Erythroblast (primary cell): ENCODE measurements around the gene SLMAP.
"Not testable (repeated sequence)": the region's sequence is repeated elsewhere in the genome, so short reads cannot be mapped to it uniquely, and the experiment has no call there.

Experiments
- DNase-seq, 2 experiments: peaks; one replicate each; lab custom pipeline; 2025; lab: John Stamatoyannopoulos, UW
- GATA1 ChIP-seq: IDR thresholded peaks from 2 replicates; pipeline ENCODE4 v1.6.1; 2011; ENCODE audit warnings: low read depth, mild to moderate bottlenecking, control low read depth, low read length, moderate library complexity
- POLR2A ChIP-seq: IDR thresholded peaks from 2 replicates; pipeline ENCODE4 v1.6.1; 2011; ENCODE audit warnings: mild to moderate bottlenecking, low read length

The SLMAP gene

GRCh38 chr3:57791245-57791644, 35.1 kb downstream of the SLMAP start:
- TF ChIP-seq POLR2A (no peak), GATA1 (no peak)
- DNase-seq = peak; percentile 46 to 54

GRCh38 chr3:57792198-57792597, 36.1 kb downstream of the SLMAP start:
- TF ChIP-seq POLR2A (no peak), GATA1 (no peak)
- no peak for DNase-seq

GRCh38 chr3:57793737-57794187, 37.7 kb downstream of the SLMAP start:
- no peak for TF ChIP-seq POLR2A
- no peak for TF ChIP-seq GATA1
- peak in 1 of 2 experiments; percentile 31 for DNase-seq

GRCh38 chr3:57794501-57794900, 38.4 kb downstream of the SLMAP start:
- no peak for DNase-seq
- no peak for TF ChIP-seq GATA1
- TF ChIP-seq POLR2A = no peak

- DNase-seq = no peak
- TF ChIP-seq GATA1 (no peak), POLR2A (no peak)
Observed at GRCh38 chr3:57794951-57795350, 38.8 kb downstream of the SLMAP start.

GRCh38 chr3:57796261-57796660, 40.2 kb downstream of the SLMAP start:
- no peak for DNase-seq
- TF ChIP-seq POLR2A (no peak), GATA1 (no peak)

- no peak for TF ChIP-seq GATA1
- TF ChIP-seq POLR2A = no peak
- DNase-seq = no peak
Observed at GRCh38 chr3:57797701-57798487, 41.8 kb downstream of the SLMAP start.

- DNase-seq = peak in 1 of 2 experiments; percentile 35
- TF ChIP-seq POLR2A = no peak
Observed at GRCh38 chr3:57803647-57804081, 47.6 kb downstream of the SLMAP start.

GRCh38 chr3:57805266-57805665, 49.2 kb downstream of the SLMAP start:
- TF ChIP-seq GATA1 (no peak), POLR2A (no peak)
- peak; percentile 54 to 72 for DNase-seq

GRCh38 chr3:57805674-57806073, 49.6 kb downstream of the SLMAP start:
- TF ChIP-seq GATA1 (no peak), POLR2A (no peak)
- peak; percentile 49 to 83 for DNase-seq

- DNase-seq = not testable (repeated sequence)
Observed at GRCh38 chr3:57806195-57806594, 50.1 kb downstream of the SLMAP start.

- no peak for DNase-seq
- no peak for TF ChIP-seq GATA1
- no peak for TF ChIP-seq POLR2A
Observed at GRCh38 chr3:57808961-57809608, 53.0 kb downstream of the SLMAP start.

- TF ChIP-seq POLR2A (no peak), GATA1 (no peak)
- DNase-seq = no peak
Observed at GRCh38 chr3:57809609-57809968, 53.5 kb downstream of the SLMAP start.

GRCh38 chr3:57810048-57810447, 53.9 kb downstream of the SLMAP start:
- TF ChIP-seq GATA1 (no peak), POLR2A (no peak)
- no peak for DNase-seq

- no peak for TF ChIP-seq GATA1
- no peak for TF ChIP-seq POLR2A
- no peak for DNase-seq
Observed at GRCh38 chr3:57810471-57811137, 54.5 kb downstream of the SLMAP start.
